A673 (cell line): Measurements from ENCODE around the gene ARHGEF19. TPM values are rescaled to one million over a fixed set of nuclear protein-coding genes. Genes with fewer than 3 reads are reported as not detected.

Experiments used
- BruUV-seq: library from RNA; stranded (reverse); fragments of 400-500 nt; replicated peaks from 2 replicates; lab custom pipeline; 2021; lab: Mats Ljungman, UMichigan
- CTCF ChIA-PET: fragments of 300-600 bp; sonication (Branson Sonifier 250); formaldehyde crosslinking; loops from one replicate; lab custom pipeline; 2022; ENCODE audit warnings: antibody characterized with exemption; lab: Charles Lee
- POLR2A ChIA-PET: fragments of 300-600 bp; sonication (Branson Sonifier 250); formaldehyde crosslinking; loops from one replicate; lab custom pipeline; 2022; ENCODE audit warnings: antibody characterized with exemption; ENCODE audit not compliant: low non-redundant PET; lab: Charles Lee
- DNase-seq: peaks from one replicate; pipeline ENCODE4 v3.0.0-alpha.2; 2015; ENCODE audit warnings: low spot score
- H3K27ac ChIP-seq: fragments of 200-600 bp; sonication (generic); 2 replicates; pipeline ENCODE4 v1.5.1; 2016; ENCODE audit warnings: mixed run types, low read depth, mild to moderate bottlenecking, mixed read lengths, antibody characterized with exemption, low read length; ENCODE audit not compliant: poor library complexity, severe bottlenecking
- H3K27me3 ChIP-seq: fragments of 200-600 bp; sonication (generic); replicated peaks from 2 replicates; pipeline ENCODE4 v1.6.1; 2017; ENCODE audit warnings: mixed run types, low read depth, mild to moderate bottlenecking, mixed read lengths, antibody characterized with exemption, low read length; ENCODE audit not compliant: insufficient read depth, poor library complexity
- H3K36me3 ChIP-seq: fragments of 200-600 bp; sonication (generic); 2 replicates; pipeline ENCODE4 v1.6.1; 2016; ENCODE audit warnings: mixed run types, mild to moderate bottlenecking, mixed read lengths, antibody characterized with exemption, low read length; ENCODE audit not compliant: insufficient read depth, poor library complexity, severe bottlenecking
- H3K4me1 ChIP-seq: fragments of 200-600 bp; sonication (generic); 2 replicates; pipeline ENCODE4 v1.6.1; 2017; ENCODE audit warnings: mixed run types, mild to moderate bottlenecking, mixed read lengths, antibody characterized with exemption, low read length; ENCODE audit not compliant: insufficient read depth, poor library complexity, severe bottlenecking
- H3K4me3 ChIP-seq: fragments of 200-600 bp; sonication (generic); 2 replicates; pipeline ENCODE4 v1.5.1; 2016; ENCODE audit warnings: low read depth, mixed run types, mild to moderate bottlenecking, mixed read lengths, low read length; ENCODE audit not compliant: poor library complexity, severe bottlenecking
- H3K9me3 ChIP-seq: fragments of 200-600 bp; sonication (generic); 2 replicates; pipeline ENCODE4 v1.6.1; 2016; ENCODE audit warnings: mixed run types, low read depth, mild to moderate bottlenecking, mixed read lengths, antibody characterized with exemption, low read length; ENCODE audit not compliant: poor library complexity, severe bottlenecking
- EZH2 ChIP-seq: fragments of 200-600 bp; sonication (generic); IDR thresholded peaks from 2 replicates; pipeline ENCODE4 v1.6.1; 2017; ENCODE audit warnings: borderline replicate concordance, low read depth, mild to moderate bottlenecking, mixed read lengths, antibody characterized with exemption, low read length; ENCODE audit not compliant: poor library complexity, severe bottlenecking
- intact Hi-C: fragments of 100-400 bp; cut with micrococcal nuclease; formaldehyde crosslinking; loops from one replicate; pipeline ENCODE4 v1.10.0; 2022; ENCODE audit not compliant: unreplicated experiment
- total RNA-seq: library from RNA; stranded (reverse); gene quantifications from 2 replicates; pipeline ENCODE4 v1.2.3, GENCODE V29; 2021
- TF ChIP-seq, protein P1 (sequence below): fragments of 300-800, 200-600 bp; sonication (generic); conservative IDR thresholded peaks from 2 replicates; pipeline ENCODE4 v1.5.1; 2017; ENCODE audit warnings: low read depth, mild to moderate bottlenecking, antibody characterized with exemption, low read length, moderate library complexity, mixed read lengths

The ARHGEF19 gene
- total RNA-seq, 1 experiment from 2014 or later = 5.2 TPM

DNA sequence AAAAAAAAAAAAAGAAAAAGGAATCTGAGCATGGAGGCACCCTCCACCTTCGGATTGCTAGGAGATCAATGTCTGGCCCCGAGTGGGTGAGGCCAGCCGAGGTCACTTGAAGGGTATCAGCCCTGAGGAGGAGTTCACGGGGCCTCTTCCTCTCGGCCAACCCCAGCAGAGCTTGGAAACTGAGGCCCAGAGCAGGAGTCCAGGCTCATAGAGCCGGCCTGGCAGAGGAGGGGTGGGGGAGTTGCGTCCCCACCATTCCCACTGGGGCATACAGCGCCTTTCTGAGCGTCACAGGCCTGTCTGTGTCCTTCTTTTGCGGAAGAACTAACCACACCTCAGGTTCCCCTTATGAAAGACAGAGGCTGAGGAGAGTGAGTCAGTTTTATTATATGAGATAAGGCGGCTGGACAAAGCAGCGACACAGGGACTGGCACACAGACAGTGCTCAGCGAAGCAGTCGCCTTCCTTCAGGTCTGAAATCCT is 39.4 kb downstream of the ARHGEF19 start:
- TF ChIP-seq, protein P1, sequence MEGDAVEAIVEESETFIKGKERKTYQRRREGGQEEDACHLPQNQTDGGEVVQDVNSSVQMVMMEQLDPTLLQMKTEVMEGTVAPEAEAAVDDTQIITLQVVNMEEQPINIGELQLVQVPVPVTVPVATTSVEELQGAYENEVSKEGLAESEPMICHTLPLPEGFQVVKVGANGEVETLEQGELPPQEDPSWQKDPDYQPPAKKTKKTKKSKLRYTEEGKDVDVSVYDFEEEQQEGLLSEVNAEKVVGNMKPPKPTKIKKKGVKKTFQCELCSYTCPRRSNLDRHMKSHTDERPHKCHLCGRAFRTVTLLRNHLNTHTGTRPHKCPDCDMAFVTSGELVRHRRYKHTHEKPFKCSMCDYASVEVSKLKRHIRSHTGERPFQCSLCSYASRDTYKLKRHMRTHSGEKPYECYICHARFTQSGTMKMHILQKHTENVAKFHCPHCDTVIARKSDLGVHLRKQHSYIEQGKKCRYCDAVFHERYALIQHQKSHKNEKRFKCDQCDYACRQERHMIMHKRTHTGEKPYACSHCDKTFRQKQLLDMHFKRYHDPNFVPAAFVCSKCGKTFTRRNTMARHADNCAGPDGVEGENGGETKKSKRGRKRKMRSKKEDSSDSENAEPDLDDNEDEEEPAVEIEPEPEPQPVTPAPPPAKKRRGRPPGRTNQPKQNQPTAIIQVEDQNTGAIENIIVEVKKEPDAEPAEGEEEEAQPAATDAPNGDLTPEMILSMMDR = no peak
- TF ChIP-seq EZH2 = no peak
- CTCF ChIA-PET = interaction anchor here (1.1 kb wide), 1 partner anchor 94 kb away, joined by 3 read pairs; no protein-coding TSS in a partner anchor
- H3K4me3 ChIP-seq = no peak overlapping the region
- POLR2A ChIA-PET = no interaction called here
- no peaks in the 10 kb centered on the region for H3K9me3 ChIP-seq
- intact Hi-C loops = no loop called here
- no peak for DNase-seq
- peaks cover 30% of the 10 kb centered on the region for H3K4me1 ChIP-seq
- H3K36me3 ChIP-seq = no peaks in the 10 kb centered on the region
- BruUV-seq = no TSS peak
- H3K27me3 ChIP-seq = no peaks in the 10 kb centered on the region
- H3K27ac ChIP-seq = no peak overlapping the region

DNA sequence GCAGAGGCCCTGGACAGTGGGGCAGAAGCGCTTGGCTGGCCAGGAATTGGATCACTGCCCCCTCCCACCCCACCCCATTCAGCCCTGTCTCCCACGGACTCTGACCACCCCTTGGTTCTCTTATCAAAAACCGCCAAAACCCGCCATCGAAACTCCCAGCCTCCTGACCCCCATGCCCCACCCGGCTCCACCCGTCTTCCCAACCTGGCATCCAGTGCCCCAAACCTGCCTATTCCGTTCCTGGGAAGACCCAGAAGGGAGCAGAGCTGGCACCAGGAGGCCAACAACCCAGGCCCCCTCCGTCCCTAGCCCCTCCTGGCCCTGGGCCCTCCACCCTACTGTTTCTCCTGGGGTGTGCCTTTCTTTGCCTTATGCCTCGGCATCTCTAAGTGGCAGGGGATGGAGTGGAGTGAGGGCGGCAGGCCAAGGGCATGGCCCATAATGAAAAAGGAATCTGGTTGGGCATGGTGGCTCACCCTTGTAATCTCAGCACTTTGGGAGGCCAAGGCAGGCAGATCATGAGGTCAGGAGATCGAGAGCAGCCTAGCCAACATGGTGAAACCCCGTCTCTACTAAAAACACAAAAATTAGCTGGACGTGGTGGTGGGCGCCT is 40.1 kb downstream of the ARHGEF19 start:
- Histone ChIP-seq H3K4me3 (no peak overlapping the region), H3K36me3 (no peaks in the 10 kb centered on the region), H3K27ac (no peak overlapping the region), H3K9me3 (no peaks in the 10 kb centered on the region), H3K27me3 (no peaks in the 10 kb centered on the region), H3K4me1 (peaks cover 32% of the 10 kb centered on the region)
- ChIA-PET POLR2A (no interaction called here), CTCF (no interaction called here)
- intact Hi-C loops = no loop called here
- DNase-seq = no peak
- TF ChIP-seq, protein P1 = no peak
- no peak for TF ChIP-seq EZH2
- no TSS peak for BruUV-seq

DNA sequence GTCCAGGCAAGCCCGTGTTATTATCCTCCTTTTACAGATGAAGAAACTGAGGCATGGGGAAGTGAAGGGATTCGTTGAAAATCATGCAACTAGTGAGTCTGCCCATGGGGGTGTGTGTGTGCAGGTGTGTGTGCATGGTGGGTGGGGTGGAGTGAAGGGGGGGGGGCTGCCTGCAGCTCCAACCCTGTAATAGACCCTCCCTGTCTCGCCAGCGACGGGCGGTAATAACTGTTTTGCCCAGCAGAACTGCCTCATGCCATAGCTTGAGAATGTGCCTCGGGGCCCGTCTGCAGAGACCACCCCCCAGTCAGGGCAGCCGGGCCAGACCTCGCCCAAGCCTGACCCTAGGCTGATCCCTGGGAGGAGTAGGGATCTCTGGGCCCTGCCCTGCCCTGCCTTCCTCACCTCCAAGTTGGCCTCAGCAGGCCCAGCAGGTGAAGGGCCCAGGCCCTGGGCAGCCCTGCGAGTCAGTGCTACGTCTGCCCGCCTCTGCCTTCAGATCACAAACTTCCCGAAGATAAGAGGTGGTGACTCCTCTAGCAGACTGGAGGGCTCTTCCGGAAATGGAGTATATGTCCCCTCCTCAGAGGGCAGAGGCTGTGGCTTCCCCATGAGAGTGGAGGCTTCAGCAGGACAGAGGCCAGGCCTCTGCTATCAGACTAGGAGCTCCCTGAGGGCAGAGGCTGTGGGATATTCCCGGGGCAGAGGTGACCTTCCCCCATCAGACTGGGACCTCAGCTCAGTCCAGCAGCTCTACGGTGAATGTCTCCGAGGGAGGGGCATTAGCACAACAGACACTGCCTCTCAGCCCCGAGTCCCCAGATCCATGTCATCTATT is 40.9 kb downstream of the ARHGEF19 start:
- intact Hi-C loops = no loop called here
- CTCF ChIA-PET = no interaction called here
- no peak for DNase-seq
- Histone ChIP-seq H3K27ac (no peak overlapping the region), H3K9me3 (no peaks in the 10 kb centered on the region), H3K4me1 (peaks cover 28% of the 10 kb centered on the region), H3K36me3 (no peaks in the 10 kb centered on the region), H3K27me3 (no peaks in the 10 kb centered on the region), H3K4me3 (no peak overlapping the region)
- TF ChIP-seq EZH2 = no peak
- TF ChIP-seq, protein P1 = no peak
- POLR2A ChIA-PET = no interaction called here
- no TSS peak for BruUV-seq
